HepG2 (cell line): Measurements from ENCODE around the gene MT1A. TPM values are rescaled to one million over a fixed set of nuclear protein-coding genes. Genes with fewer than 3 reads are reported as not detected.

Source experiments
- ARNTL ChIP-seq: sonication (generic); formaldehyde crosslinking; IDR thresholded peaks from 2 replicates; pipeline ENCODE4 v1.4.0; 2020; ENCODE audit warnings: mild to moderate bottlenecking, missing genetic modification reagents
- ASH2L ChIP-seq: fragments of 300-600, 200-600 bp; sonication (generic); IDR thresholded peaks from 2 replicates; pipeline ENCODE4 v1.7.0; 2017; ENCODE audit warnings: low read depth, mild to moderate bottlenecking, moderate library complexity, mixed read lengths, low read length; ENCODE audit not compliant: insufficient read length
- CBX5 ChIP-seq: sonication (generic); formaldehyde crosslinking; IDR thresholded peaks from 2 replicates; pipeline ENCODE4 v1.4.0; 2020; ENCODE audit warnings: missing genetic modification reagents, borderline replicate concordance
- CENPBD1 ChIP-seq: sonication (generic); formaldehyde crosslinking; IDR thresholded peaks from 2 replicates; pipeline ENCODE4 v1.8.0; 2022; ENCODE audit warnings: missing genetic modification reagents, low read depth, mild to moderate bottlenecking, borderline replicate concordance
- FOXA3 ChIP-seq: IDR thresholded peaks from 2 replicates; pipeline ENCODE4 v1.6.1; 2016; ENCODE audit warnings: missing genetic modification reagents, missing compliant biosample characterization
- KLF15 ChIP-seq: sonication (generic); formaldehyde crosslinking; IDR thresholded peaks from 2 replicates; pipeline ENCODE4 v1.8.1; 2023; ENCODE audit warnings: borderline replicate concordance, mild to moderate bottlenecking, inconsistent platforms, missing genetic modification reagents, mixed read lengths
- KLF9 ChIP-seq: IDR thresholded peaks from 2 replicates; pipeline ENCODE4 v1.6.1; 2016; ENCODE audit warnings: low read depth
- MATR3 ChIP-seq: sonication (generic); formaldehyde crosslinking; IDR thresholded peaks from 2 replicates; pipeline ENCODE4 v1.4.0; 2020; ENCODE audit warnings: missing genetic modification reagents
- MED8 ChIP-seq: sonication (generic); formaldehyde crosslinking; IDR thresholded peaks from 2 replicates; pipeline ENCODE4 v1.8.1; 2023; ENCODE audit warnings: mild to moderate bottlenecking, missing genetic modification reagents; ENCODE audit not compliant: insufficient replicate concordance
- MLX ChIP-seq: IDR thresholded peaks from 2 replicates; pipeline ENCODE4 v1.6.1; 2016
- NFE2L1 ChIP-seq: sonication (generic); formaldehyde crosslinking; IDR thresholded peaks from 2 replicates; pipeline ENCODE4 v1.4.0; 2020; ENCODE audit warnings: missing genetic modification reagents, mild to moderate bottlenecking, borderline replicate concordance
- RBAK ChIP-seq: sonication (generic); formaldehyde crosslinking; IDR thresholded peaks from 2 replicates; pipeline ENCODE4 v1.5.1; 2020; ENCODE audit warnings: mild to moderate bottlenecking, missing genetic modification reagents
- RBFOX2 ChIP-seq: fragments of 200-400 bp; formaldehyde crosslinking; IDR thresholded peaks from 2 replicates; pipeline ENCODE4 v1.6.1; 2017; ENCODE audit warnings: low read depth, mild to moderate bottlenecking, low read length
- REXO4 ChIP-seq: sonication (generic); formaldehyde crosslinking; IDR thresholded peaks from 2 replicates; pipeline ENCODE4 v1.8.0; 2022; ENCODE audit warnings: missing genetic modification reagents, mild to moderate bottlenecking, borderline replicate concordance
- SNAPC2 ChIP-seq: sonication (generic); formaldehyde crosslinking; IDR thresholded peaks from 2 replicates; pipeline ENCODE4 v1.8.1; 2022; ENCODE audit warnings: mild to moderate bottlenecking, missing genetic modification reagents
- SRSF1 ChIP-seq: fragments of 200-400 bp; formaldehyde crosslinking; optimal IDR thresholded peaks from 2 replicates; pipeline ENCODE3; 2017; ENCODE audit warnings: mild to moderate bottlenecking, low read depth, low read length, moderate library complexity
- TARDBP ChIP-seq: sonication (generic); formaldehyde crosslinking; IDR thresholded peaks from 2 replicates; pipeline ENCODE4 v1.8.0; 2022; ENCODE audit warnings: mild to moderate bottlenecking, missing genetic modification reagents
- TEAD2 ChIP-seq: sonication (generic); formaldehyde crosslinking; IDR thresholded peaks from 2 replicates; pipeline ENCODE4 v1.9.0; 2021; ENCODE audit warnings: missing genetic modification reagents
- XRCC5 ChIP-seq: fragments of 200-400 bp; formaldehyde crosslinking; optimal IDR thresholded peaks from 2 replicates; pipeline ENCODE3; 2017; ENCODE audit warnings: mild to moderate bottlenecking, low read length
- ZNF232 ChIP-seq: sonication (generic); formaldehyde crosslinking; IDR thresholded peaks from 2 replicates; pipeline ENCODE4 v1.4.0; 2020; ENCODE audit warnings: missing genetic modification reagents, borderline replicate concordance
- ZNF33B ChIP-seq: sonication (generic); formaldehyde crosslinking; IDR thresholded peaks from 2 replicates; pipeline ENCODE4 v1.5.1; 2020; ENCODE audit warnings: mild to moderate bottlenecking, missing genetic modification reagents
- ZNF883 ChIP-seq: sonication (generic); formaldehyde crosslinking; IDR thresholded peaks from 2 replicates; pipeline ENCODE4 v1.5.1; 2020; ENCODE audit warnings: mild to moderate bottlenecking, missing genetic modification reagents; ENCODE audit errors: not compliant biosample characterization
- polyA plus RNA-seq, 8 experiments: library from polyadenylated mRNA; depleted of rRNA in 3 of 8; stranded (reverse) in 7 of 8; unstranded in 1 of 8; fragments of >200 nt; fragmentation: Illumina TruSeq in 4 of 8; extraction: Trizol in 4 of 8; gene quantifications; 2 replicates each; pipeline versions ENCODE4 v1.2.1 to v1.2.3, GENCODE V29; 2011 to 2016; ENCODE audit warnings: low read depth in 4 of 8, missing spikeins in 1 of 8, mixed read lengths in 1 of 8; ENCODE audit not compliant: insufficient read depth in 1 of 8
- total RNA-seq, 5 experiments: library from RNA; depleted of rRNA; stranded (reverse); fragments of >200 nt; fragmentation: Illumina TruSeq; extraction: Trizol; gene quantifications; 2 replicates each; pipeline ENCODE4 v1.2.3, GENCODE V29; 2016; ENCODE audit warnings: low read depth in 1 of 5
- TF ChIP-seq, protein P1 (sequence below): sonication (generic); formaldehyde crosslinking; IDR thresholded peaks from 2 replicates; pipeline ENCODE4 v1.5.0; 2020; ENCODE audit warnings: missing genetic modification reagents
- TF ChIP-seq, protein P2 (sequence below): sonication (generic); formaldehyde crosslinking; conservative IDR thresholded peaks from 2 replicates; pipeline ENCODE4 v1.8.0; 2022; ENCODE audit warnings: low read depth, missing genetic modification reagents
- TF ChIP-seq, protein P3 (sequence below): conservative IDR thresholded peaks from 2 replicates; pipeline ENCODE4 v1.6.1; 2018; ENCODE audit warnings: missing genetic modification reagents

The MT1A gene
- total and polyA plus RNA-seq, 2 of the 13 experiments (the other 11 are each of a cell fraction or from before 2014, with no cell fraction given) = 8.3 to 10.4 TPM

GRCh38 chr16:56625943-56626654 lies 12.4 kb upstream of the MT1A start (continued):
- TF ChIP-seq SNAPC2 (CRISPR knock-in tag) = no peak
- no peak for TF ChIP-seq TEAD2 (CRISPR knock-in tag)
- no peak for TF ChIP-seq ZNF232 (CRISPR knock-in tag)
- TF ChIP-seq REXO4 = no peak
- TF ChIP-seq ARNTL (CRISPR knock-in tag) = no peak
- TF ChIP-seq, protein P1, sequence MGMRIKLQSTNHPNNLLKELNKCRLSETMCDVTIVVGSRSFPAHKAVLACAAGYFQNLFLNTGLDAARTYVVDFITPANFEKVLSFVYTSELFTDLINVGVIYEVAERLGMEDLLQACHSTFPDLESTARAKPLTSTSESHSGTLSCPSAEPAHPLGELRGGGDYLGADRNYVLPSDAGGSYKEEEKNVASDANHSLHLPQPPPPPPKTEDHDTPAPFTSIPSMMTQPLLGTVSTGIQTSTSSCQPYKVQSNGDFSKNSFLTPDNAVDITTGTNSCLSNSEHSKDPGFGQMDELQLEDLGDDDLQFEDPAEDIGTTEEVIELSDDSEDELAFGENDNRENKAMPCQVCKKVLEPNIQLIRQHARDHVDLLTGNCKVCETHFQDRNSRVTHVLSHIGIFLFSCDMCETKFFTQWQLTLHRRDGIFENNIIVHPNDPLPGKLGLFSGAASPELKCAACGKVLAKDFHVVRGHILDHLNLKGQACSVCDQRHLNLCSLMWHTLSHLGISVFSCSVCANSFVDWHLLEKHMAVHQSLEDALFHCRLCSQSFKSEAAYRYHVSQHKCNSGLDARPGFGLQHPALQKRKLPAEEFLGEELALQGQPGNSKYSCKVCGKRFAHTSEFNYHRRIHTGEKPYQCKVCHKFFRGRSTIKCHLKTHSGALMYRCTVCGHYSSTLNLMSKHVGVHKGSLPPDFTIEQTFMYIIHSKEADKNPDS (CRISPR knock-in tag) = no peak
- TF ChIP-seq ZNF883 (CRISPR knock-in tag) = no peak
- peak; percentile 2 for TF ChIP-seq XRCC5
- TF ChIP-seq KLF15 = no peak
- TF ChIP-seq ZNF33B (CRISPR knock-in tag) = no peak
- no peak for TF ChIP-seq ASH2L
- TF ChIP-seq NFE2L1 = no peak
- TF ChIP-seq CBX5 (CRISPR knock-in tag) = no peak
- TF ChIP-seq SRSF1 = no peak
- no peak for TF ChIP-seq MED8 (CRISPR knock-in tag)
- TF ChIP-seq RBAK (CRISPR knock-in tag) = no peak
- no peak for TF ChIP-seq CENPBD1
- no peak for TF ChIP-seq MATR3
- TF ChIP-seq, protein P2, sequence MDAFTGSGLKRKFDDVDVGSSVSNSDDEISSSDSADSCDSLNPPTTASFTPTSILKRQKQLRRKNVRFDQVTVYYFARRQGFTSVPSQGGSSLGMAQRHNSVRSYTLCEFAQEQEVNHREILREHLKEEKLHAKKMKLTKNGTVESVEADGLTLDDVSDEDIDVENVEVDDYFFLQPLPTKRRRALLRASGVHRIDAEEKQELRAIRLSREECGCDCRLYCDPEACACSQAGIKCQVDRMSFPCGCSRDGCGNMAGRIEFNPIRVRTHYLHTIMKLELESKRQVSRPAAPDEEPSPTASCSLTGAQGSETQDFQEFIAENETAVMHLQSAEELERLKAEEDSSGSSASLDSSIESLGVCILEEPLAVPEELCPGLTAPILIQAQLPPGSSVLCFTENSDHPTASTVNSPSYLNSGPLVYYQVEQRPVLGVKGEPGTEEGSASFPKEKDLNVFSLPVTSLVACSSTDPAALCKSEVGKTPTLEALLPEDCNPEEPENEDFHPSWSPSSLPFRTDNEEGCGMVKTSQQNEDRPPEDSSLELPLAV = no peak; the same call in 1 of the 2 replicates
- TF ChIP-seq, protein P3, sequence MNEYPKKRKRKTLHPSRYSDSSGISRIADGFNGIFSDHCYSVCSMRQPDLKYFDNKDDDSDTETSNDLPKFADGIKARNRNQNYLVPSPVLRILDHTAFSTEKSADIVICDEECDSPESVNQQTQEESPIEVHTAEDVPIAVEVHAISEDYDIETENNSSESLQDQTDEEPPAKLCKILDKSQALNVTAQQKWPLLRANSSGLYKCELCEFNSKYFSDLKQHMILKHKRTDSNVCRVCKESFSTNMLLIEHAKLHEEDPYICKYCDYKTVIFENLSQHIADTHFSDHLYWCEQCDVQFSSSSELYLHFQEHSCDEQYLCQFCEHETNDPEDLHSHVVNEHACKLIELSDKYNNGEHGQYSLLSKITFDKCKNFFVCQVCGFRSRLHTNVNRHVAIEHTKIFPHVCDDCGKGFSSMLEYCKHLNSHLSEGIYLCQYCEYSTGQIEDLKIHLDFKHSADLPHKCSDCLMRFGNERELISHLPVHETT (CRISPR knock-in tag) = no peak
- no peak for TF ChIP-seq MLX (CRISPR knock-in tag)
- no peak for TF ChIP-seq FOXA3
- no peak for TF ChIP-seq RBFOX2
- no peak for TF ChIP-seq TARDBP (CRISPR knock-in tag)
- TF ChIP-seq KLF9 (CRISPR knock-in tag) = no peak
